Measurements from ENCODE around the gene MDK.

DNA sequence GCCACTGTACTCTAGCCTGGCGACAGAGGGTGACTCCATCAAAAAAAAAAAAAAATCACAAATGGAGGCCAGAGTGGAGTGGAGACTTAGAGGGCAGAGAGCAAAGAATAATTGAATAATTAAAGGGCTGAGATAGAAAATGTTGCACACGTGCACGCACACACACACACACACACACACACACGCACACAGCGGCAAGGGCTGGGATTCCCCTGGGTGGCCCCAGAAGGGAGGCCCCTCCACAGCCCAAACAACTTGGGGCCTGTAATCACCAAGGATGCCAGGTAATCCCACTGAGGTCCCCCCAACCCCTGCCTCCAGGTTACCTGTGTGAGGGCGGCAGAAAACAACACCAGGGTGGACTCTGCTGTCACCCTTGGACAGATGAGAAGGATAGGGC lies 46.2 kb upstream of the MDK start:
- TF ChIP-seq OSR1 (CRISPR knock-in tag; IDR thresholded peaks at IDR 0.05): no peak
- no peak for TF ChIP-seq BACH2 (CRISPR knock-in tag; IDR thresholded peaks at IDR 0.05; ENCODE audit: borderline replicate concordance)
- no peak for TF ChIP-seq ARNTL (CRISPR knock-in tag; IDR thresholded peaks at IDR 0.05; ENCODE audit: borderline replicate concordance, low read depth)
- TF ChIP-seq, protein P1, sequence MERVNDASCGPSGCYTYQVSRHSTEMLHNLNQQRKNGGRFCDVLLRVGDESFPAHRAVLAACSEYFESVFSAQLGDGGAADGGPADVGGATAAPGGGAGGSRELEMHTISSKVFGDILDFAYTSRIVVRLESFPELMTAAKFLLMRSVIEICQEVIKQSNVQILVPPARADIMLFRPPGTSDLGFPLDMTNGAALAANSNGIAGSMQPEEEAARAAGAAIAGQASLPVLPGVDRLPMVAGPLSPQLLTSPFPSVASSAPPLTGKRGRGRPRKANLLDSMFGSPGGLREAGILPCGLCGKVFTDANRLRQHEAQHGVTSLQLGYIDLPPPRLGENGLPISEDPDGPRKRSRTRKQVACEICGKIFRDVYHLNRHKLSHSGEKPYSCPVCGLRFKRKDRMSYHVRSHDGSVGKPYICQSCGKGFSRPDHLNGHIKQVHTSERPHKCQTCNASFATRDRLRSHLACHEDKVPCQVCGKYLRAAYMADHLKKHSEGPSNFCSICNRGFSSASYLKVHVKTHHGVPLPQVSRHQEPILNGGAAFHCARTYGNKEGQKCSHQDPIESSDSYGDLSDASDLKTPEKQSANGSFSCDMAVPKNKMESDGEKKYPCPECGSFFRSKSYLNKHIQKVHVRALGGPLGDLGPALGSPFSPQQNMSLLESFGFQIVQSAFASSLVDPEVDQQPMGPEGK (CRISPR knock-in tag; IDR thresholded peaks at IDR 0.05; ENCODE audit: borderline replicate concordance): no peak
- TF ChIP-seq TOX (CRISPR knock-in tag; IDR thresholded peaks at IDR 0.05; ENCODE audit: borderline replicate concordance): no peak
- no peak for TF ChIP-seq ISL1 (CRISPR knock-in tag; IDR thresholded peaks at IDR 0.05)
- TF ChIP-seq RARB (CRISPR knock-in tag; IDR thresholded peaks at IDR 0.05): no peak
- TF ChIP-seq CSDC2 (CRISPR knock-in tag; IDR thresholded peaks at IDR 0.05): no peak
